Fibroblast of gingiva (primary cell): ENCODE data around the gene CST1.
"Not testable (repeated sequence)": the region's sequence is repeated elsewhere in the genome, so short reads cannot be mapped to it uniquely, and the experiment has no call there.

Experiments
- DNase-seq: peaks from one replicate; pipeline ENCODE4 v3.0.0-alpha.2; 2011; ENCODE audit warnings: low read depth

Gene CST1

GRCh38 chr20:23750786-23751185, at the start of gene CST1:
TSS of gene CST1 (minus strand) at chr20:23750935. CDS start at chr20:23750866, 69 bp downstream.
- DNase-seq = not testable (repeated sequence)

GRCh38 chr20:23799216-23799847, 48.6 kb upstream of the CST1 start:
- not testable (repeated sequence) for DNase-seq

GRCh38 chr20:23795526-23795925, 44.8 kb upstream of the CST1 start:
- DNase-seq = no peak

- DNase-seq = no peak
These were observed 44.1 kb upstream of the CST1 start for GRCh38 chr20:23794841-23795240.

- DNase-seq = no peak
These were observed 43.3 kb upstream of the CST1 start for GRCh38 chr20:23794065-23794464.

GRCh38 chr20:23783447-23783846, 32.7 kb upstream of the CST1 start:
- DNase-seq = no peak

- no peak for DNase-seq
These were observed 31.7 kb upstream of the CST1 start for GRCh38 chr20:23782366-23782983.

GRCh38 chr20:23778676-23779075, 27.9 kb upstream of the CST1 start:
- DNase-seq = peak; percentile 46

GRCh38 chr20:23777380-23777779, 26.6 kb upstream of the CST1 start:
- DNase-seq = not testable (repeated sequence)

GRCh38 chr20:23776067-23776771, 25.5 kb upstream of the CST1 start:
- no peak for DNase-seq

GRCh38 chr20:23774081-23774480, 23.3 kb upstream of the CST1 start:
- DNase-seq = no peak

- DNase-seq = no peak
These were observed 22.8 kb upstream of the CST1 start for GRCh38 chr20:23773579-23773978.

GRCh38 chr20:23773127-23773526, 22.4 kb upstream of the CST1 start:
- no peak for DNase-seq

GRCh38 chr20:23772074-23772473, 21.3 kb upstream of the CST1 start:
- DNase-seq = no peak

GRCh38 chr20:23770384-23770783, 19.6 kb upstream of the CST1 start:
- no peak for DNase-seq

- DNase-seq = not testable (repeated sequence)
These were observed 17.8 kb upstream of the CST1 start for GRCh38 chr20:23768520-23768919.

GRCh38 chr20:23766531-23766930, 15.8 kb upstream of the CST1 start:
- DNase-seq = no peak

- no peak for DNase-seq
These were observed 14.8 kb upstream of the CST1 start for GRCh38 chr20:23765578-23765977.

GRCh38 chr20:23764630-23765029, 13.9 kb upstream of the CST1 start:
- DNase-seq = not testable (repeated sequence)

- no peak for DNase-seq
These were observed 12.6 kb upstream of the CST1 start for GRCh38 chr20:23763345-23763744.

GRCh38 chr20:23759306-23759940, 8.7 kb upstream of the CST1 start:
- DNase-seq = no peak

- DNase-seq = not testable (repeated sequence)
These were observed 6.1 kb upstream of the CST1 start for GRCh38 chr20:23756792-23757191.

GRCh38 chr20:23755131-23755611, 4.4 kb upstream of the CST1 start:
- DNase-seq = peak; percentile 54
